Measurements from ENCODE around the gene UTP18. TPM values are rescaled to one million over a fixed set of nuclear protein-coding genes. Genes with fewer than 3 reads are reported as not detected.

UTP18 gene
- total and polyA plus RNA-seq, 8 donors: 3.6 to 38.9 (median 20.1) TPM

DNA sequence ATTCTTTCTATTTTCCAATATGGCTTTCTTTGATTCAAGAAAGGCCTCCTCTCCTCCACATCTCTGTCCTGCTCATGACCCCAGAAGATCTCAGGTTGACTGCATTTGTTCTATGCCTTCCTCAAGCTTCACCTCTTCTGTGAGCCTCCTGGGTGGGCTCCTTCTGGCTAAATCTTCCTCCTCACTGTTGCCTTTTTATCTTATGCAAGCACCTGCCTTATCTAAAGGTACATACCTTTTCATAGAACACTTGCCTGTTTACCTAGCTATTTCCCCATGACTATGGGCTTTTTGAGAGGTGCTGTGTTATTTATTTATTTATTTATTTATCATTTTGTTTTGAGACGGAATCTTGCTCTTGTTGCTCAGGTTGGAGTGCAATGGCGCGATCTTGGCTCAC, 81.1 kb downstream of the UTP18 start:
- Histone ChIP-seq H3K4me1 (no peaks in the 10 kb centered on the region), H3K27me3 (no peaks in the 10 kb centered on the region), H3K27ac (no peak overlapping the region), H3K9me3 (no peaks in the 10 kb centered on the region), H3K36me3 (no peaks in the 10 kb centered on the region), H3K4me3 (no peak overlapping the region)
- intact Hi-C loops (cut with DNase I; ENCODE audit: low total_unique reads): no loop called here
- TF ChIP-seq POLR2A (IDR thresholded peaks at IDR 0.05) (no peak), POLR2AphosphoS5 (IDR thresholded peaks at IDR 0.05) (no peak), EP300 (IDR thresholded peaks at IDR 0.05) (no peak)
- TF ChIP-seq, protein P1, sequence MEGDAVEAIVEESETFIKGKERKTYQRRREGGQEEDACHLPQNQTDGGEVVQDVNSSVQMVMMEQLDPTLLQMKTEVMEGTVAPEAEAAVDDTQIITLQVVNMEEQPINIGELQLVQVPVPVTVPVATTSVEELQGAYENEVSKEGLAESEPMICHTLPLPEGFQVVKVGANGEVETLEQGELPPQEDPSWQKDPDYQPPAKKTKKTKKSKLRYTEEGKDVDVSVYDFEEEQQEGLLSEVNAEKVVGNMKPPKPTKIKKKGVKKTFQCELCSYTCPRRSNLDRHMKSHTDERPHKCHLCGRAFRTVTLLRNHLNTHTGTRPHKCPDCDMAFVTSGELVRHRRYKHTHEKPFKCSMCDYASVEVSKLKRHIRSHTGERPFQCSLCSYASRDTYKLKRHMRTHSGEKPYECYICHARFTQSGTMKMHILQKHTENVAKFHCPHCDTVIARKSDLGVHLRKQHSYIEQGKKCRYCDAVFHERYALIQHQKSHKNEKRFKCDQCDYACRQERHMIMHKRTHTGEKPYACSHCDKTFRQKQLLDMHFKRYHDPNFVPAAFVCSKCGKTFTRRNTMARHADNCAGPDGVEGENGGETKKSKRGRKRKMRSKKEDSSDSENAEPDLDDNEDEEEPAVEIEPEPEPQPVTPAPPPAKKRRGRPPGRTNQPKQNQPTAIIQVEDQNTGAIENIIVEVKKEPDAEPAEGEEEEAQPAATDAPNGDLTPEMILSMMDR (IDR thresholded peaks at IDR 0.05): no peak
- DNase-seq: no peak
- 64 to 87% (median 79%) methylated on average over 3 of the region's 3 CpGs for WGBS, 5 donors

DNA sequence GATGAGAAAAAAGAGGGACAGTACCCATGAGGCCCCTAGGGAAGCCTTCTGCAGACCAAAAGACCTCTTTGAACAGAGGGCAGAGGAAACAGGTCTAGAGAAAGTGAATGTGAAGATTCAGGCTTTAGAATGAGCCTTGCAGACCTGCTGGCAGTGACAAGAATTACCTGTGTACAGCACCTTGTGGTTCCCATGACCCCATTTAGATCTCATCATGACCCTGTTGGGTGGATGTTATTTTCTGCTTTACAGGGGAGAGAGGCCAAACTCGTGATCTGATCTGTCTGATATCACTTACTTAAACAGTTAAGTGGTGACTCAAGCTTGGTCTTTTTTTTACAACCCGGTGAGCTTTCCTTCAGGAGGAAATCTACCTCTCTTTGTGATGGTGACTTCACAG, 81.9 kb downstream of the UTP18 start:
- no peaks in the 10 kb centered on the region for H3K4me1 ChIP-seq
- no peaks in the 10 kb centered on the region for H3K9me3 ChIP-seq
- 30 to 53% (median 36%) methylated on average over 2 of the region's 2 CpGs for WGBS, 5 donors
- TF ChIP-seq POLR2AphosphoS5 (IDR thresholded peaks at IDR 0.05) (no peak), EP300 (IDR thresholded peaks at IDR 0.05) (no peak), POLR2A (IDR thresholded peaks at IDR 0.05) (no peak)
- TF ChIP-seq, protein P1 (IDR thresholded peaks at IDR 0.05): no peak
- peaks cover 0 to 1% (median under 1%) of the 10 kb centered on the region in 3 donors for H3K27me3 ChIP-seq
- no peak overlapping the region for H3K27ac ChIP-seq
- no peaks in the 10 kb centered on the region for H3K36me3 ChIP-seq
- intact Hi-C loops (cut with DNase I; ENCODE audit: low total_unique reads): no loop called here
- no peak for DNase-seq
- H3K4me3 ChIP-seq: no peak overlapping the region

DNA sequence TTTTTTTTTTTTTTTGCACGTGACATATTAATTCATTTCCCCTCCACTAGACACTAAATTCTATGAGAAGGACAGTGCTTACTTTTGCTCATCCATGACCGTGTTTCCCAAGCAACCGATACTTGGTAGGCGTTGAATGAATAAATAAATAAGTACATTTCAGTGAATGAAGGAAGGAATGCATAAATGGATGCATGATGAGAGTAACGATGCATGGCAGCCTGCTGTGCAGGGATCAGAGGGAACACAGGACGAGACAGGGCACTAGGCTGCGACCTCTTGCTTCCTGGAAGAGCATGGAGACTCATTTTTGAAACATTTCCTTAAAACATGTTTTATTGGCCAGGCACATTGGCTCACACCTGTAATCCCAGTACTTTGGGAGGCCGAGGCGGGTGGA, 84.2 kb downstream of the UTP18 start:
- WGBS, 5 donors: 83 to 89% (median 87%) methylated on average over 9 of the region's 9 CpGs
- H3K27me3 ChIP-seq: peaks cover 0 to 5% (median 5%) of the 10 kb centered on the region in 3 donors
- no peak overlapping the region for H3K27ac ChIP-seq
- H3K9me3 ChIP-seq: no peaks in the 10 kb centered on the region
- no peak overlapping the region for H3K4me3 ChIP-seq
- no peak for TF ChIP-seq EP300 (IDR thresholded peaks at IDR 0.05)
- no peak for TF ChIP-seq POLR2AphosphoS5 (IDR thresholded peaks at IDR 0.05)
- no peak for TF ChIP-seq POLR2A (IDR thresholded peaks at IDR 0.05)
- TF ChIP-seq, protein P1 (IDR thresholded peaks at IDR 0.05): no peak
- no peaks in the 10 kb centered on the region for H3K4me1 ChIP-seq
- intact Hi-C loops (cut with DNase I; ENCODE audit: low total_unique reads): no loop called here
- DNase-seq: no peak
- H3K36me3 ChIP-seq: no peaks in the 10 kb centered on the region

DNA sequence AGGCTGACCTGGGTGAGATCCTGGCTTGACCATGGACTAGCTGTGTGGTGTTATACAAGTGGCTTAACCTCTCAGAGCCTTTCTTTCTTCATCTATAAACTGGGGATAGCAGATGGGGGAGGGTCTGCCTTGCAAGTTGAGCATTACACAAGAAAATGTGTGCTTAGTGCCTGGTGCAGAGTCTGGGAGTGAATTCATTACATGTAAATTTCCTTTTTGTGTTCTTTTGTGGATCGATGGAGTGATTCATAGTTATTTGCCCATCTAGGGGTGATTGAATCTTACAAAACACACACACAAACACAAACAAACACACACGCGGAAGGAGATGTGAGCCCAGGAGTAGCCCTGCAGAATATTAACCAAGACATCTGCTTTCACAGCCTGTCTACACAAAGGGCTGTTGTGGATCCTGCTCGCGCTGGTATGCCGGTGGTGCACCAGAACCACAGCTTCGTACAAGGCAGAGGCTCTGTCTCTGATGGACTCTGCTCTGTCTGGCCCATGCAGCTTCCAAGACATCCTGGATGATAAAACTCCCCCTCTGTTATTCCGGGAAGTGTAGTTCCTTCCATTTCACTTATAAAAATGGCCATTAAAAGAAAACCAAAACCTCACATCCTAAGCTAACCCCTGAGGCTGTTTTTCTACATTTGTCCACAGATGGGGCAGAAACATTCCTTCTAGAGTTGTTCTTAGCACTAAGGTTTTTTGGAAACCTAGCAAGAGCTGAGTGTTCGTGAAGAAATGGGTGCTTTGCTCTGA, 86.1 kb downstream of the UTP18 start:
- Histone ChIP-seq H3K4me1 (no peaks in the 10 kb centered on the region), H3K36me3 (no peaks in the 10 kb centered on the region), H3K4me3 (no peak overlapping the region), H3K27ac (no peak overlapping the region), H3K9me3 (no peaks in the 10 kb centered on the region), H3K27me3 (peaks cover 0 to 12% (median 5%) of the 10 kb centered on the region in 3 donors)
- 36 to 57% (median 42%) methylated on average over 9 of the region's 9 CpGs for WGBS, 5 donors
- DNase-seq: peak in 1 of 2 donors; percentile 19
- TF ChIP-seq EP300 (IDR thresholded peaks at IDR 0.05): no peak
- no peak for TF ChIP-seq POLR2A (IDR thresholded peaks at IDR 0.05)
- TF ChIP-seq, protein P1 (IDR thresholded peaks at IDR 0.05): no peak
- TF ChIP-seq POLR2AphosphoS5 (IDR thresholded peaks at IDR 0.05): no peak
- intact Hi-C loops (cut with DNase I; ENCODE audit: low total_unique reads): no loop called here

Other genes starting within 250 kb of the UTP18 start
- 100 to 1,000 TPM in 2 of 5 donors, 10 to 100 TPM in 3; 52.7 to 209 (median 63.1) TPM for gene SPAG9, start 139.7 kb upstream of the UTP18 start, total RNA-seq
- 10 to 100 TPM; 10.2 to 13.6 (median 11.9) TPM for gene SPAG9, start 139.7 kb upstream of the UTP18 start, polyA plus RNA-seq
- 10 to 100 TPM in 2 of 5 donors, 1 to 10 TPM in 2, not detected in 1; 2.2 to 44.1 (median 18.0) TPM for gene NME1, start 107.0 kb upstream of the UTP18 start, total RNA-seq
- 100 to 1,000 TPM in 2 of 3 donors, 10 to 100 TPM in 1; 52.4 to 135 (median 126) TPM for gene NME1, start 107.0 kb upstream of the UTP18 start, polyA plus RNA-seq
- gene NME2, start 94.1 kb upstream of the UTP18 start, total RNA-seq: 100 to 1,000 TPM; 127 to 311 (median 264) TPM
- 100 to 1,000 TPM; 754 to 877 (median 797) TPM for gene NME2, start 94.1 kb upstream of the UTP18 start, polyA plus RNA-seq
- 10 to 100 TPM in 4 of 5 donors, 1 to 10 TPM in 1; 5.8 to 56.7 (median 34.8) TPM for gene MBTD1, start 497 bp upstream of the UTP18 start, total RNA-seq
- 1 to 10 TPM; 4.4 to 7.6 (median 5.4) TPM for gene MBTD1, start 497 bp upstream of the UTP18 start, polyA plus RNA-seq

Data from stomach (tissue), 9 donors.